H1 (cell line): ENCODE data around the gene ANKRD9. TPM values are rescaled to one million over a fixed set of nuclear protein-coding genes. Genes with fewer than 3 reads are reported as not detected.

ENCODE experiments used
- CHD7 ChIP-seq: fragments of 300-600 bp; sonication (generic); IDR thresholded peaks from 2 replicates; pipeline ENCODE4 v1.7.1; 2012; ENCODE audit warnings: low read length, moderate library complexity, mild to moderate bottlenecking, inconsistent platforms; ENCODE audit not compliant: insufficient replicate concordance
- JUN ChIP-seq: IDR thresholded peaks from 2 replicates; pipeline ENCODE4 v1.6.1; 2011; ENCODE audit warnings: low read depth, mild to moderate bottlenecking, improper control_type of control experiment, low read length
- KDM5A ChIP-seq: fragments of 200-600 bp; IDR thresholded peaks from 2 replicates; pipeline ENCODE4 v1.7.1; 2012; ENCODE audit warnings: mild to moderate bottlenecking, low read length, inconsistent platforms, mixed read lengths
- POLR2A ChIP-seq, 2 experiments: IDR thresholded peaks; 1 replicate in 1 of 2; 2 replicates in 1 of 2; pipeline ENCODE4 v1.6.1; 2011; ENCODE audit warnings: low read depth in 2 of 2, low read length in 2 of 2, mild to moderate bottlenecking in 2 of 2; ENCODE audit errors: control extremely low read depth in 1 of 2
- POLR2AphosphoS5 ChIP-seq: IDR thresholded peaks from 2 replicates; pipeline ENCODE4 v1.6.1; 2011; ENCODE audit warnings: low read depth, low read length
- POU5F1 ChIP-seq: IDR thresholded peaks from 2 replicates; pipeline ENCODE4 v1.6.1; 2011; ENCODE audit warnings: low read depth, mild to moderate bottlenecking, low read length, moderate library complexity
- SRF ChIP-seq: IDR thresholded peaks from 2 replicates; pipeline ENCODE4 v1.6.1; 2011; ENCODE audit warnings: mild to moderate bottlenecking, low read depth, low read length, moderate library complexity
- polyA plus RNA-seq, 7 experiments: library from polyadenylated mRNA; depleted of rRNA in 3 of 7; stranded (reverse) in 5 of 7; unstranded in 2 of 7; fragments of >200 nt in 5 of 7; fragments of 200-250 nt in 2 of 7; gene quantifications; 1 replicate in 5 of 7; 2 replicates in 1 of 7; 4 replicates in 1 of 7; pipeline versions ENCODE4 v1.2.1 to v1.2.3, GENCODE V29; 2011 to 2013; ENCODE audit warnings: missing spikeins in 2 of 7, mixed read lengths in 2 of 7
- total RNA-seq: library from RNA; stranded (reverse); fragmentation: NEBNext Ultra II Directional; extraction: Animal tissue kit (Norgen Biotek cat#: 25700); gene quantifications from 2 replicates; pipeline ENCODE4 v1.2.1, GENCODE V29; 2021

Gene ANKRD9
- total and polyA plus RNA-seq, 2 of the 8 experiments (the other 6 are each of a cell fraction or from before 2014, with no cell fraction given): 37.0 to 41.8 TPM

GRCh38 chr14:102525929-102526497, 16.4 kb upstream of the ANKRD9 start (continued):
- no peak for TF ChIP-seq CHD7
- no peak for TF ChIP-seq POLR2A (IDR thresholded peaks at IDR 0.05; ENCODE audit: control extremely low read depth in 1 of 2, low read depth in 2 of 2, low read length in 2 of 2)
- no peak for TF ChIP-seq KDM5A
- TF ChIP-seq POLR2AphosphoS5: no peak
- no peak for TF ChIP-seq JUN
- no peak for TF ChIP-seq POU5F1
- TF ChIP-seq SRF: no peak
